Globus pallidus (tissue), 1 donor: ENCODE measurements around the gene KCNMA1.
"Not testable (repeated sequence)": the region's sequence is repeated elsewhere in the genome, so short reads cannot be mapped to it uniquely, and the experiment has no call there.

Experiments used
- DNase-seq: peaks from one replicate; pipeline ENCODE4 v3.0.0-alpha.2; 2015; ENCODE audit warnings: low spot score

The KCNMA1 gene

GRCh38 chr10:77604941-77605351 is 32.7 kb downstream of the KCNMA1 start:
- no peak for DNase-seq

GRCh38 chr10:77604063-77604462 is 33.5 kb downstream of the KCNMA1 start:
- DNase-seq, result no peak

DNA sequence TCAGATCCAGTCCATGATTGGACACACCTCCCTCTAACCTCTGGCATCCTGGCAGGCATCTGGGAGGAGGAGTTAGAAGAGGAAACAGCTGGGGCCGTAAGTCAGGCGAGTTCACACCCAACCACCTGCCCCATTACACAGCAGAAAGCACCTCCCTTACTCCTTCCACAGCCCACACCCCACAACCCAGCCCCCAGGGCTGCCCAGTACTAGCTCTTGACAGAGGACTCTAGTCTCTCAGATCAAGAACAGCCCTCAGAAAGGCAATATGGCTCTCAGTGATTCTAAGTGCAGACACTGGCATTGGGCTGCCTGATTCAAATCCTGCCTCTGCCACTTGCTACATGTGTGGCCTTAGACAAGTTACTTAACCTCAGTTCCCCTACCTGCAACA is 34.1 kb downstream of the KCNMA1 start:
- DNase-seq, result no peak

- DNase-seq, result no peak
Observed at GRCh38 chr10:77602913-77603533, 34.6 kb downstream of the KCNMA1 start.

- no peak for DNase-seq
Observed at GRCh38 chr10:77602231-77602912, 35.2 kb downstream of the KCNMA1 start.

GRCh38 chr10:77601488-77601887 is 36.1 kb downstream of the KCNMA1 start:
- DNase-seq, result no peak

- DNase-seq, result no peak
Observed at GRCh38 chr10:77600640-77601039, 37.0 kb downstream of the KCNMA1 start.

DNA sequence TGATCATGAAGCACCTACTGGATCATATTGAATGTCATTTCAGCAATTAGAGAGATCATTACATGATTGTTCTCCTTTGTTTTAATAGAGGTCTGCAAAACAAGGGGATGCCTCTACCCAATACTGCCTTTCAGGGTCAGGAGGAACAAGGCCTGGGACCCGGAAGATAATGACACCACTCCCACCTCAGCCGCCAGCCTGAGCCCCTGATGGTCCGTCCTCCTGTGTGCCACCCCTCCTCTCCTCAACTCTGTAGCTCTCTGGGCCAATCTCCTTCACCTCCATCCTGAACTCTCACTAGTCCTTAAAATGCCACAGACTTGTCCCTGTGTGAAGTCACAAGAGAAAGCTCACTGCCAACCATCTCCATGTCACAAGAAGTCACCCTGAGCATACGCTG is 38.0 kb downstream of the KCNMA1 start:
- no peak for DNase-seq

GRCh38 chr10:77598606-77599005 is 39.0 kb downstream of the KCNMA1 start:
- DNase-seq, result no peak

DNA sequence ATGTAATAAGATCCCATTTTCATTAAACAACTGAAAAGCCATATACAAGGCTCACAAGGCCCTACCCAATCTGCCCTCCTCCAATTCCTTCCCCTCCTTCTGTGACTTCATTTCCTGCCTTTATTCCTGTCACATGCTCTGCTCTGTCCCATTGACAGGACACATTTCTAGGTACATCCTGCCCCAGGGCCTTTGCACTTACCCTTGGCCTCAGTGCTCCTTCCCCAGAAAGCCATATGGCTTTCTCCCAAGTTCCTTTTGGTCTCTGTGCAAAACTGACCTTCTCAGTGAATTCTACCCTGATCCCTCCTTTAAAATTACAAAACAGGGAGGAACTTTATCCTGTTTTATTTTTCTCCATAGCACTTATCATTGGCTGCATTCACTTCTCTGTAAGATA is 40.0 kb downstream of the KCNMA1 start:
- no peak for DNase-seq

DNA sequence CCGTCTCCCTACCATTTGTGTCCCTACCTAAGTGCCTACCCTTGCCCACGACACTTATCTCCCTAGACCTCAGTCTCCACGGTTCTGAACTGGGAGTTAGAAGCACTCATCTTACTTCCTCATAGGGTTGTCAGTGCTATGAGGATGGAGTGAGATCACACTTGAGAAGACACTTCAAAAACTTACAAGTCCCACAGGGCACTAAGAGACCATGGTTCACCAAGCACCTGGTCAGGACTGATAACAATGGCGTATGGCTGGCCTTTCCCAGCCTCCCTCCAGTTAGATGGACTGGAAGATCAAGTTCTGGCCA is 43.2 kb downstream of the KCNMA1 start:
- DNase-seq, result no peak

DNA sequence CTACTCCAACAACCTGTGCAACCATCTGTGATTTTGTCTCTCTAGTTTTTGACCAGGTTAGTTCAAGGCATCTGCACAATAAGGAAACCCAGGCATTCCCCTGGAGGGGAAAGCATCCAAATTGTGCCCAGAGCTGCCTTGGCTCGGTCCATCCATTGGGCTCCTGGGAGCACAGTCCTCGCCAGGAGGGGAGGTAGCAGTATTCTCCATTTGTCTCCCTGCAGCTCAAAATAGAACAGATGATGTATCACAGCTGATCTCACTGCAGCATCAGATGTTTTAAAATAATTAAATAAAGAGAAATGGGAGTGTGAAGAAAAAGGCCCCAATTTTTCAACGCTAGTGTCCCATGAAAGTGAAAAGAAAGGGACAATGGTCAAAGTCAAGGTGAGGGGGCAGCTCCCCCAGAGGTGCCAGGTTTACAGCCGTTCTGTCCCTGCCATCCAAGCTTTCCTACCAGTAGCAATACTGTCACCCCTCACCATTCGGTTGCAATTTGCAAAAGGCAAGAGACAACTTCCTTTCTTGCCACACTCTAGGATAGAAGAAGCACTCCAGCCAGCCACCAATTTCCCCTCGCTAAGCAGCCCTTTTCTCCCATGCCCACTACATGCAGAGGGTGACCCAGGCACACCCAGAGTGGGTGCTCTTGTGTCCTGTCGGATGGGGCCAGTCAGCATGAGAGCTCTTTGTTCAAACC is 43.7 kb downstream of the KCNMA1 start:
- DNase-seq, result no peak

GRCh38 chr10:77592946-77593636 is 44.5 kb downstream of the KCNMA1 start:
- no peak for DNase-seq

- DNase-seq, result no peak
Observed at GRCh38 chr10:77592510-77592909, 45.1 kb downstream of the KCNMA1 start.

- no peak for DNase-seq
Observed at GRCh38 chr10:77591238-77591880, 46.2 kb downstream of the KCNMA1 start.

GRCh38 chr10:77590344-77591237 is 47.0 kb downstream of the KCNMA1 start:
- DNase-seq, result no peak

- DNase-seq, result not testable (repeated sequence)
Observed at GRCh38 chr10:77589703-77590102, 47.9 kb downstream of the KCNMA1 start.

DNA sequence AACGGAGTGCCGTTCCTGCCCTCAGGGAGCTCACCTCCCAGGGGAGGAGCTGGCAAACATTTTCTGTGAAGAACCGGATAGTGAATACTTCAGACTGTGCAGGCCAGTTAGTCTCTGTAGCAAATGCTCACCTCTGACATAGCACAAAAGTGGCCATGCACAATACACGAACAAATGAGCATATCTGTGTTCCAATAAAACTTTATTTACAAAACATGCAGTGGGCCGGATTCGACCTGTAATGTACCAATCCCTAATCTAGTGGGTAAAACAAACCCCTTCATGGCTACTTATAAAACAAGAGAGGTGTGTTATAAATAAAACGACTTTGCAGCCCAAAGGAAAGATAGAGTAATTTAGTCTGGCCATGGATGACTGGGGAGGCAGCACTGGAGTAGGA is 48.7 kb downstream of the KCNMA1 start:
- DNase-seq, result no peak

DNA sequence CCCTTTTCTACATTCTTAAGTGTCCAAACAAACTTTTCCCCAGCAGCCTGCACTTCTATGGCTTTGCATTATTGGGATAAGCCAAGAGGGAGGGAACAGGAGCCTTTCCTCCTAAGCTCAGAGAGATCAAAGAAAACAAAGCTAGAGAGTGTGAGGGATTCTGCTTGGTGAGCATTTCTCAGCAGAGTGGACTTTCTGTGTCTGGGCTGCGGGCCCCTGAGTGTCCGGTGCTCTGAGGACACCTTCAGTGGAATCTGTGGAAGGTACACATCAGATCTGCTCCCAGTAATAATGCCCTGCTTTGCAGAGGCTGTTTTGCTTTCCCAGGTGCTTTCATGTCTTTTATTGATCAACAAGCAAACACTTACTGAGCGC is 50.2 kb downstream of the KCNMA1 start:
- no peak for DNase-seq

DNA sequence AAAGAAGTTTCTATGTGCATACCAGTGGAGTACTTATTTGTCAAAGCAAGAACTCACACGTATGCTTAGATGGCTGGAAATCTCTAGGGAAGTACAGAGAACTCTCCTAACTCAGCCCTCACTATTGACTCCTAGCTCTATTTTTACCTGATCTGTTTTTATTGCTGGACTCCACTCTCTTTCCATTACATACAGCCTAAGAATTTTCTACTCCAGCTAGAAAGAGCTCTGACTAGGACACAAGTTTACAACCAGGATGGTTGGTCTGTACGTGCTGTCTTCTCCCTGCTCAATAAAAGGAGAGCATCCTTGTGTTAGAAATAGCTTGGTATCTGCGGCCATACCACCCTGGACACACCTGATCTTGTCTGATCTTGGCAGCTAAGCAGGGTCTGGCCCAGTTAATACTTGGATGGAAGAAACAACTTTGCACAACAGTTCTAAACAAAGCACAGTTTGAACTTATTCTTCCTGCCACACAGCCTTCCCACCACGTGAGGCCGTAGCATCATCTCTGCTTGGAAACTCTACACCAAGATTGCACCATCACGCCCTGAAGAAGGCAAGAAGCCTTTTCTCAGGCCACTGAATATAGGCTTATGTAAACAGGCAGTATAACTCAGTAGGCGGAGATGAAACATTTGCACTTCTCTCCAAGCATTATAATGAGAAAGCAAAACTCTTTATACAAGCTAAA is 50.7 kb downstream of the KCNMA1 start:
- no peak for DNase-seq

DNA sequence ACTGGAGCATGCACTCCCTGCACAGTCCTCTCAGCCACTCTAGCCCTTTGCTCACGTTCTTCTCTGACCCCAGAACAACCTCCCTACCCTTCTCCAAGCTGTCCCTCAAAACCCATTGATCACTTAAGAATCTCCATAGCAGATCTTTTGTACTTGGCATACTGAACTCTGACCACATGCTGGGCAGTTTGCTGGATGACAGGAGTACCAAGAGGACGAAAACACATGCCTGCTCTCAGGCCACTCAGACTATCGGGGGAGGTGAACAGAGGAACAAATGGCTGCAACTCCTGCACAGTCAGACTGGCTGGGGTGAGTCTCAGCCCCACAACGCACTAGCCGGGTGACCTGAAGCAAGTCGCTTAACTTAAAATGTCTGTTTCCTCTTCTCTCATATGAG is 52.7 kb downstream of the KCNMA1 start:
- no peak for DNase-seq
